Sigmoid colon (tissue), 4 donors: ENCODE measurements around the gene KRT6C.

Experiments used
- EP300 ChIP-seq, 4 donors: sonication (generic); formaldehyde crosslinking; IDR thresholded peaks; one replicate each; pipeline ENCODE4 v1.6.1; 2017; ENCODE audit warnings: antibody characterized with exemption in 4 of 4
- TF ChIP-seq, protein P1 (sequence below), 4 experiments: fragments of 450-650 bp in 3 of 4; fragments of 200-600 bp in 1 of 4; IDR thresholded peaks; one replicate each; pipeline ENCODE4 v1.5.1; 2016 to 2019; ENCODE audit warnings: antibody characterized with exemption in 4 of 4, mild to moderate bottlenecking in 3 of 4, moderate library complexity in 2 of 4

GRCh38 chr12:52433501-52434080 is 40.0 kb downstream of the KRT6C start:
- TF ChIP-seq, protein P1, sequence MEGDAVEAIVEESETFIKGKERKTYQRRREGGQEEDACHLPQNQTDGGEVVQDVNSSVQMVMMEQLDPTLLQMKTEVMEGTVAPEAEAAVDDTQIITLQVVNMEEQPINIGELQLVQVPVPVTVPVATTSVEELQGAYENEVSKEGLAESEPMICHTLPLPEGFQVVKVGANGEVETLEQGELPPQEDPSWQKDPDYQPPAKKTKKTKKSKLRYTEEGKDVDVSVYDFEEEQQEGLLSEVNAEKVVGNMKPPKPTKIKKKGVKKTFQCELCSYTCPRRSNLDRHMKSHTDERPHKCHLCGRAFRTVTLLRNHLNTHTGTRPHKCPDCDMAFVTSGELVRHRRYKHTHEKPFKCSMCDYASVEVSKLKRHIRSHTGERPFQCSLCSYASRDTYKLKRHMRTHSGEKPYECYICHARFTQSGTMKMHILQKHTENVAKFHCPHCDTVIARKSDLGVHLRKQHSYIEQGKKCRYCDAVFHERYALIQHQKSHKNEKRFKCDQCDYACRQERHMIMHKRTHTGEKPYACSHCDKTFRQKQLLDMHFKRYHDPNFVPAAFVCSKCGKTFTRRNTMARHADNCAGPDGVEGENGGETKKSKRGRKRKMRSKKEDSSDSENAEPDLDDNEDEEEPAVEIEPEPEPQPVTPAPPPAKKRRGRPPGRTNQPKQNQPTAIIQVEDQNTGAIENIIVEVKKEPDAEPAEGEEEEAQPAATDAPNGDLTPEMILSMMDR (IDR thresholded peaks at IDR 0.05) = no peak
- no peak for TF ChIP-seq EP300 (IDR thresholded peaks at IDR 0.05)
